K562 (cell line): ENCODE data around the gene ANKRD13D. TPM values are rescaled to one million over a fixed set of nuclear protein-coding genes. Genes with fewer than 3 reads are reported as not detected.

Experiments
- CBFA2T3 ChIP-seq: fragments of 450-650 bp; IDR thresholded peaks from 2 replicates; pipeline ENCODE4 v1.6.1; 2017
- E4F1 ChIP-seq: fragments of 250-450 bp; sonication (Bioruptor Pico); IDR thresholded peaks from 2 replicates; pipeline ENCODE4 v1.5.0; 2021; ENCODE audit warnings: mild to moderate bottlenecking, borderline replicate concordance
- FOXK2 ChIP-seq, 2 experiments: fragments of 450-650 bp; IDR thresholded peaks in 1 of 2; conservative IDR thresholded peaks in 1 of 2; 2 replicates each; pipeline ENCODE4 v1.6.1; 2016; ENCODE audit warnings: low read depth in 2 of 2, mild to moderate bottlenecking in 1 of 2
- HDAC1 ChIP-seq, 2 experiments: fragments of 450-650 bp; IDR thresholded peaks; 2 replicates each; pipeline ENCODE4 v1.6.1; 2016 to 2017; ENCODE audit warnings: inconsistent platforms in 1 of 2, mild to moderate bottlenecking in 1 of 2, moderate library complexity in 1 of 2
- ID3 ChIP-seq, 2 experiments: fragments of 250-450 bp in 1 of 2; fragments of 450-650 bp in 1 of 2; sonication (Bioruptor Pico) in 1 of 2; IDR thresholded peaks; 2 replicates each; pipeline versions ENCODE4 v1.6.1 to v1.8.0; 2016 to 2021; ENCODE audit warnings: mild to moderate bottlenecking in 2 of 2, moderate library complexity in 2 of 2, missing compliant biosample characterization in 1 of 2, missing genetic modification characterization in 1 of 2
- NFATC3 ChIP-seq: fragments of 450-650 bp; IDR thresholded peaks from 2 replicates; pipeline ENCODE4 v1.6.1; 2017; ENCODE audit warnings: mild to moderate bottlenecking
- POLR2AphosphoS5 ChIP-seq: IDR thresholded peaks from 2 replicates; pipeline ENCODE4 v1.6.1; 2011; ENCODE audit warnings: mild to moderate bottlenecking, low read depth, low read length, moderate library complexity; ENCODE audit not compliant: control insufficient read depth, insufficient read depth
- RBM15 ChIP-seq: fragments of 200-400 bp; formaldehyde crosslinking; IDR thresholded peaks from 2 replicates; pipeline ENCODE4 v1.6.1; 2018; ENCODE audit warnings: mild to moderate bottlenecking, low read length, moderate library complexity; ENCODE audit not compliant: insufficient read depth
- SIN3B ChIP-seq: fragments of 450-650 bp; IDR thresholded peaks from 2 replicates; pipeline ENCODE4 v1.6.1; 2017; ENCODE audit warnings: low read depth, mild to moderate bottlenecking, moderate library complexity
- TRIM24 ChIP-seq, 2 experiments: fragments of 450-650 bp; IDR thresholded peaks; 2 replicates each; pipeline ENCODE4 v1.6.1; 2016
- ZNF318 ChIP-seq, 2 experiments: fragments of 450-650 bp; IDR thresholded peaks; 2 replicates each; pipeline ENCODE4 v1.6.1; 2016; ENCODE audit warnings: mild to moderate bottlenecking in 2 of 2, borderline replicate concordance in 1 of 2, low read depth in 1 of 2, moderate library complexity in 1 of 2
- polyA plus RNA-seq, 8 experiments: library from polyadenylated mRNA; depleted of rRNA in 4 of 8; stranded (reverse) in 5 of 8; unstranded in 3 of 8; fragments of >200 nt; fragmentation: Nextera tagmentation in 2 of 8; fragmentation: Illumina TruSeq in 1 of 8; extraction: Ambion mirVana in 2 of 8; extraction: Trizol in 1 of 8; gene quantifications; 2 replicates each; pipeline versions ENCODE4 v1.2.1 to v1.2.3, GENCODE V29; 2011 to 2014; ENCODE audit warnings: inconsistent platforms in 1 of 8, missing spikeins in 1 of 8
- total RNA-seq, 7 experiments: library from RNA; depleted of rRNA in 6 of 7; stranded (reverse); fragments of >200 nt in 6 of 7; fragmentation: Illumina TruSeq in 2 of 7; extraction: Trizol in 2 of 7; gene quantifications; 2 replicates each; pipeline versions ENCODE4 v1.2.1 to v1.2.3, GENCODE V29; 2011 to 2021; ENCODE audit warnings: low replicate concordance in 1 of 7
- TF ChIP-seq, protein P1 (sequence below): fragments of 450-650 bp; IDR thresholded peaks from 2 replicates; pipeline ENCODE4 v1.6.1; 2018; ENCODE audit warnings: mild to moderate bottlenecking, low read depth; ENCODE audit not compliant: partially characterized antibody

The ANKRD13D gene
- total and polyA plus RNA-seq, 9 of the 15 experiments (the other 6 are each of a cell fraction or from before 2014, with no cell fraction given) = 0.94 to 40.9 (median 22.4) TPM

DNA sequence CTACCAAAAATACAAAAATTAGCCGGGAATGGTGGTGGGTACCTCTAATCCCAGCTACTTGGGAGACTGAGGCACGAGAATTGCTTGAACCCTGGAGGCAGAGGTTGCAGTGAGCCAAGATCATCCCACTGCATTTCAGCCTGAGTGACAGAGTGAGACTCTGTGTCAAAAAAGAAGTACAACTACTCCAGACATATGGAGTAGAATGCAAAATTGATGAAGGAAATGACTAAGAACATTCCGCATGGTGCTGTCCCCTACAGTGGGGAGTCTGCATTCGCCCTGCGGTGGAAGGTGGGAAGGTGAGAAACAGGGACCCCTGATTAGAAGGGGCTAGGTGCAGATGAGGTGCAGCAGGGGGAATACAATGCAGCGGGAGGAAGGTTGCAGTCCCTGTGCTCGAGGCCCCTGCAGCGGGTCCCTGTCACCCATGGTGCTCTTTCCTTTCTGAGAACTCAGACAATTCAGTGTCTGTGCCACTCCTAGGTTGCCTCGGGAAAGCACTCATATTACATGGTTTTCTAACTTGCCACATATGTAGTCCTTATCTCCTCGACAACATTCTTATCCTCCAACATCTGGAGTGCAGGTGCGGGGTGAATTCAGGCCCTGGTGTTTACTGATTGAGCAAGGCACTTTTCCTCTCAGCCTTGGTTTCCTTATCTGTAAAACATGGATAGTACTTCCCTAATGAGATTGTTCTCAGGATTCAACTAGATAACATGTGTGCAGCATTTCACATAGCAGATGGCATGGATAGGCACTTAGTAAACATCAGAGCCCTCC is 59.1 kb downstream of the ANKRD13D start (continued):
- no peak for TF ChIP-seq ZNF318 (IDR thresholded peaks at IDR 0.05; ENCODE audit: borderline replicate concordance in 1 of 2, low read depth in 1 of 2)
- TF ChIP-seq NFATC3 = 0 out of 2 replicates have a peak, but pooled peaks have one; percentile 74
- peak; percentile 96 to 98 for TF ChIP-seq TRIM24 (IDR thresholded peaks at IDR 0.05)
- TF ChIP-seq RBM15 = no peak
- no peak for TF ChIP-seq SIN3B
- peak; percentile 79; a peak in 2 of 4 replicates for TF ChIP-seq FOXK2 (conservative IDR thresholded peaks at IDR 0.05 in 1 of 2, IDR thresholded peaks at IDR 0.05 in 1 of 2; ENCODE audit: low read depth in 2 of 2)
- no peak for TF ChIP-seq ID3 (CRISPR knock-in tag; IDR thresholded peaks at IDR 0.05)
- TF ChIP-seq ID3 (tag; IDR thresholded peaks at IDR 0.05) = 0 out of 2 replicates have a peak, but pooled peaks have one; percentile 23
- TF ChIP-seq CBFA2T3 = peak; percentile 99
- peak in 1 of 2 experiments; percentile 78; a peak in 2 of 4 replicates for TF ChIP-seq HDAC1 (IDR thresholded peaks at IDR 0.05)
- TF ChIP-seq, protein P1, sequence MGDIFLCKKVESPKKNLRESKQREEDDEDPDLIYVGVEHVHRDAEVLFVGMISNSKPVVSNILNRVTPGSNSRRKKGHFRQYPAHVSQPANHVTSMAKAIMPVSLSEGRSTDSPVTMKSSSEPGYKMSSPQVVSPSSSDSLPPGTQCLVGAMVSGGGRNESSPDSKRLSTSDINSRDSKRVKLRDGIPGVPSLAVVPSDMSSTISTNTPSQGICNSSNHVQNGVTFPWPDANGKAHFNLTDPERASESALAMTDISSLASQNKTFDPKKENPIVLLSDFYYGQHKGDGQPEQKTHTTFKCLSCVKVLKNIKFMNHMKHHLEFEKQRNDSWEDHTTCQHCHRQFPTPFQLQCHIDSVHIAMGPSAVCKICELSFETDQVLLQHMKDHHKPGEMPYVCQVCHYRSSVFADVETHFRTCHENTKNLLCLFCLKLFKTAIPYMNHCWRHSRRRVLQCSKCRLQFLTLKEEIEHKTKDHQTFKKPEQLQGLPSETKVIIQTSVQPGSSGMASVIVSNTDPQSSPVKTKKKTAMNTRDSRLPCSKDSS = no peak
- TF ChIP-seq POLR2AphosphoS5 = peak; percentile 96
- no peak for TF ChIP-seq E4F1 (CRISPR knock-in tag)
